GM18909 (cell line): ENCODE measurements around the gene RAB40B.

ENCODE experiments used
- ATAC-seq: cut with Tn5 transposase; IDR thresholded peaks from one replicate; pipeline ENCODE4 v1.9.1; 2021; ENCODE audit warnings: mild to moderate bottlenecking; ENCODE audit not compliant: unreplicated experiment, poor library complexity

Gene RAB40B

GRCh38 chr17:82630212-82630611 is 68.3 kb downstream of the RAB40B start:
- no peak for ATAC-seq

DNA sequence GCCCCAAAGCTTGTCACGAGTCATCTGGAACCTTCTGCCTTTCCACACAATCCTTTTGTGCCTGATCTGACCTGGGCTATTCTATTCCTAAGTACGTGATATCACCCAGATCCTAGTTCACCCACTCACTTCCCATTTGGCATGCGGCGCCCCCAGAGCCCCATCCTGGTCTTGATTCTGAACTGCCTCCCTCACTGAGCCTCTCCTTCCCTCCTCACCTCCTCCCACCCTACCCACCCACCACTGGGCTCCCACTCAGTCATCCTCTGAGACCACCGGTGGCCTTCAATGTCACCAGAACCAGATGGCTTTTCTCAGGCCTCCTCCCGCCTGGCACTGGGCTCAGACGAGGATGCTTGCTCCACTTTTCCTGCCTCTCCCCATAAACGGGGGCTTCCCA is 68.8 kb downstream of the RAB40B start:
- ATAC-seq, result no peak

- no peak for ATAC-seq
Measured at GRCh38 chr17:82627405-82627804, 71.1 kb downstream of the RAB40B start.

DNA sequence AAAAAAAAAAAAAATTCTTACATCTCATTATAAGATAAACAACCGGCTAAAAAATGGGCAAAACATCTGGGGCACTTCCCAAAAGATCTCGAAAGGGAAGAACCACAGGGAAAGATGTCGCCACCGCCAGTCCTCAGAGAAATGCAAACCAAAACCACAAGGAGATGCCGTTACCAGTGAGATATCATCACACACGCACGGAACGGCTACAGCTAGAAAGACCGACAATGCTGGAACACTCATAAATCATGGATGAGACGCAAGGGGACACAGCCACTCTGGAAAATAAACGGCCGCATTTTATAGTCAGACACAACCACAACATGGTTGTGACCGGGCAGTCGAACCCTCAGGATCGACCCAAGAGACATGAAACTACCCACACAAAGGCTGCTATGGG is 74.8 kb downstream of the RAB40B start:
- no peak for ATAC-seq

DNA sequence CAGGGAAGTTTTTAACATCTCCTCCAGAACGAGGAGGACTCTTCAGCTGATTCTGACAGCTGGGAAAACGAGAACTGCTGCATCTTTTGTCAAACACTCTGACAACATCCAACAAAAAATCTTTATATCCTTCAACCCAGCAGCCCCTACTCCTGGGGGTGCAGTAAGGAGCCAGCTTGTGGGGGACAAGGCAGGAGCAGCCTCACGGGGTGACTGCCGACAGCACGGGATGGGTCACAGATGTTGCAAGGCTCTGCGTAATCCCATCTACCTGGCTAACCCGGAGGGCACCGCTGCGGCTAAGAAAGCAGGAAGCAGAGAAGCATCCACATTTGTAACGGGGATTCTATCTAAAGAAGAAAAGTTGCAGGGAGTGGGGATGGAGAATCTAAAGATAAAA is 78.9 kb downstream of the RAB40B start:
- ATAC-seq, result no peak

DNA sequence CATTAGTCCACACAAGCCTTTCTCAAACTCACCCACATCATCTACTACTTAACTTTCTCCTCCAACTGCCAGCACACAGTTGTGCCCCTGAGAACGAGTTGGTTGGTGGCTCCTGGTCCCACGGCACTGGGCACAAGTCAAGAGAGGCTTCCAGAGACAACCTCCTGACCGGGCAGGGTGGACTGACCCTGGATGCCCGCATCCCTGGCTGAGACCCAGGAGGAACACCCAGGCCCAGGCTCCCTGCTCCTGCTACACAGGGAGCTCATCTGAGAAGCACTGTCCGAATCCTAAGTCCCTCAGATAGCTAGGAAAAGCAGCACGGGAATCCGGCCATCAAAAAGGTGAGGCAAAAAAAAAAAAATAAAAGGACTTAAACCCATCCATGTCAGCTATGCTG is 79.3 kb downstream of the RAB40B start:
- no peak for ATAC-seq

DNA sequence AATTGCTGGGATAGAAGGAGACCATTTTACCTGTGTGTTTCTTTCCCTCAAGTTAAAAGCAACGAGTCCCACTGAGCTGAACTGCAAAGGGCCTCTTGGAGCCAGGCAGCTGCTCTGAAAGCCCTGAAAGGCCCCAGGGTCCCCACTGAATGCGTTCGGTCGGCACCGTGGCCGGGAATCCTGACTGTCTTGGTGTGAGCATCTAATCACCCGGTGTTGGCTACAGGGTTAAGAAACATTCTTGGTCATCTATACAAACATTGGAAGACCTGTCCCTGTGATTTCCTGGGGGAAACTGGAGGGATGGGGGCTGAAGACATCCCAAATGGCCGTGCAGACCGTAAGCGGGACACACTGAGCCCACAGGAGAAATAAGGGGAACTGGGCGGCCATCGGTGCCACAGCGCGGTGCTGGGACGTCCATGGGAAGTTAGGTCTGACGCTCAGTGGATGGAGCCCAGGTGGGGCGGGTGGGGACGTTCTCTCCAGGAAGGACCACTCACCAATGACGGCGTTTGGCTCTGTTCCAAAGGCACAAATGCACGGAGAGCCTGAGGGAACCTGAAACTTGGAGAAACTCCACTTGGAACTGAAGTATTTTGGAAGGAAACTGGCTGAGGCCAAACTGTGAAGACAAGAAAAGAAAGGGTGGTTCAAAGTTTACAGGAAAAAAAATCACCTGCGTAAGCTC is 82.3 kb downstream of the RAB40B start:
- ATAC-seq, result no peak

- no peak for ATAC-seq
Measured at GRCh38 chr17:82615084-82616020, 83.1 kb downstream of the RAB40B start.

DNA sequence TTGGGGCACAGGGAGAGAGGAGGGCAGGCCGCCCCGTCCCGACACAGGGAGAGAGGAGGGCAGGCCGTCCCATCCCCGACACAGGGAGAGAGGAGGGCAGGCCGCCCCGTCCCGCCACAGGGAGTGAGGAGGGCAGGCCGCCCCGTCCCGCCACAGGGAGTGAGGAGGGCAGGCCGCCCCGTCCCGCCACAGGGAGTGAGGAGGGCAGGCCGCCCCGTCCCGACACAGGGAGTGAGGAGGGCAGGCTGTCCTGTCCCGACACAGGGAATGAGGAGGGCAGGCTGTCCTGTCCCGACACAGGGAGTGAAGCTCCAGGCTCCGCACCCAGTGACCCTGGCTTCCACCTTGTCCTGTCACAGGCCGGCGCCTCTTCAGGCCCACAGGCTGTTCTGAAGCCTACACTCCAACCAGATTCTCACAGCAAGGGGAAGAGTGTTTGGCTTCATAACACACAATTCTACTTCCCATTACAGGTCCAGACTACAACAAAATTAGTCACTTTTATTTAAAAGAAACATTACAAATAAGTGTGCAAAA is 84.3 kb downstream of the RAB40B start:
- no peak for ATAC-seq

- no peak for ATAC-seq
Measured at GRCh38 chr17:82613283-82614094, 85.0 kb downstream of the RAB40B start.

DNA sequence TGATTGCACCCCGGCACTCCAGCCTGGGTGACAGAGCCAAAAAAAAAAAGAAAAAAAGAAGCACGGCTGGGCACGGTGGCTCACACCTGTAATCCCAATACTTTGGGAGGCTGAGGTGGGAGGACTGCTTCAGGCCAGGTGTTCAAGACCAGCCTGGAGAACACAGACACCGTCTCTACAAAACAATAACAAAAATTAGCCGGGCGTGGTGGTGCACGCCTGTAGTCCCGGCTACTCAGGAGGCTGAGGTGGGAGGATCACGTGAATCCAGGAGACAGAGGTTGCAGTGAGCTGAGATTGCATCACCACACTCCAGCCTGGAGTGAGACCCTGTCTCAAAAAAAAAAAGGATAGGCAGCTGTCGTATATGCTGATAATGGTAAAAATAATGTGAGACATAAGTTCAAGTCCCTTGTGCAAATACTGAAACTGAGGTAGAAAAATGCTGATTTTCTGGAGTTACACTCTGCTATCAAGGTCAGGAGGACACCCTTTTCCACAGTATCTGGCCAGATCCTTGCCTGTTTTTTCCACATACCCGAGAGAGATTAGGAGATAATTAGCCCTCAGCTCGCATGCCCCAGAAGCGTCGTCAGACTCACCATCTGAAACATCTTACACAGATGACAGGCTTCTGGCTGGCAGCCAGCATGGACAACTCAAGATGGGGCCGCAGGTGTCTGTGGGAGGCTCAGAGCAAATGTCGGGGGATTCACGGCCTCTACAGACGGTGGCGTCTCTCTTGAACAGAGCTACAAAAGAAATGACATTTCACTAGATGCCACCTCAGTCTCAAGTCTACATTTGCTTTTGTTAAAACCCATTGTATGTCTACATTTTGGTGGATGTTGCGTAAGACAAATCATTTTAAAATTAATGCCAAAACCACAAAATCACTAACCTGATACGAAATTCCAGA is 87.1 kb downstream of the RAB40B start:
- no peak for ATAC-seq

GRCh38 chr17:82609655-82610054 is 88.8 kb downstream of the RAB40B start:
- no peak for ATAC-seq

DNA sequence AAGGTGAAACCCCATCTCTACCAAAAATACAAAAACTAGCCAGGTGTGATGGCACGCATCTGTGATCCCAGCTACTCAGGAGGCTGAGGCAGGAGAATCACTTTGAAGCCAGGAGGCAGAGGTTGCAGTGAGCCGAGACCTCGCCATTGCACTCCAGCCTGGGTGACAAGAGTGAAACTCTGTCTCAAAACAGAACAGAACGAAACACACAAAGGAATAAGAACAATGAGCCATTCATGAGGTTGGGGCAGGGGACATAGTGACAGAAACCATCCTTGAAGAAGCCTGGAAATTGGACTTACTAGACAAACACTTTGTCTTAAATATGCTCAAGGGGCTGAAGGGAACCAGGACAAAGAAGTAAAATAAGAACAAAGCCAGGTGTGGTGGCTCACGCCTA is 89.7 kb downstream of the RAB40B start:
- ATAC-seq, result no peak

- no peak for ATAC-seq
Measured at GRCh38 chr17:82605939-82606600, 92.4 kb downstream of the RAB40B start.
